Measurements from ENCODE around the gene FAM83D.

- TF ChIP-seq POLR2A (IDR thresholded peaks at IDR 0.05): no peak
- no peak for TF ChIP-seq CTCF (IDR thresholded peaks at IDR 0.05)
- no peak for TF ChIP-seq POLR2AphosphoS5 (IDR thresholded peaks at IDR 0.05; ENCODE audit: insufficient read depth in 1 of 2, low read depth in 1 of 2)
These were observed 49.4 kb downstream of the FAM83D start for GRCh38 chr20:38975539-38976120.

Data from vagina (tissue), 2 donors.